ENCODE measurements around the gene HIVEP2. TPM values are rescaled to one million over a fixed set of nuclear protein-coding genes. Genes with fewer than 3 reads are reported as not detected.
A peak's percentile ranks its signal among the peaks of the same experiment; 100 is the strongest.

The HIVEP2 gene
- polyA plus RNA-seq, 3 donors, result 0.16 to 1.4 (median 0.64) TPM

DNA sequence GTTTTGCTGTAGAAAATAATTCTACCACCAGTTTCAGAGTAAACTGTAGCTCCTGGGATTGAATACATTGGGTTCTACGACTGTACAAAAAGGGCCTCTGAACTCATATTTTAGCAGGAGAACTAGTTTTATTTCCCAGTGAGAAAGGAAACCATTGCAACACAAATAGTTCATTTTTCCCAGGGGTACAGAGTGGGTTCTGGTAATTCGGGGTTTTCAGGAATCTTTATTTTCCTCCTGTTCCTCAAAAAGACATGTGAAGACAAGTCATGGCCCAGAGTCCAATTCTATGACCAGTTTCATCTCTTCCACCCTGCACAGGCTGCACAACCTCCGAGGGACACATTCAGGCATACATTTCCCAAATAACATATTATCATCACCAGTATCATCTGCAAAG lies 222.1 kb downstream of the HIVEP2 start:
- TF ChIP-seq, protein P1, sequence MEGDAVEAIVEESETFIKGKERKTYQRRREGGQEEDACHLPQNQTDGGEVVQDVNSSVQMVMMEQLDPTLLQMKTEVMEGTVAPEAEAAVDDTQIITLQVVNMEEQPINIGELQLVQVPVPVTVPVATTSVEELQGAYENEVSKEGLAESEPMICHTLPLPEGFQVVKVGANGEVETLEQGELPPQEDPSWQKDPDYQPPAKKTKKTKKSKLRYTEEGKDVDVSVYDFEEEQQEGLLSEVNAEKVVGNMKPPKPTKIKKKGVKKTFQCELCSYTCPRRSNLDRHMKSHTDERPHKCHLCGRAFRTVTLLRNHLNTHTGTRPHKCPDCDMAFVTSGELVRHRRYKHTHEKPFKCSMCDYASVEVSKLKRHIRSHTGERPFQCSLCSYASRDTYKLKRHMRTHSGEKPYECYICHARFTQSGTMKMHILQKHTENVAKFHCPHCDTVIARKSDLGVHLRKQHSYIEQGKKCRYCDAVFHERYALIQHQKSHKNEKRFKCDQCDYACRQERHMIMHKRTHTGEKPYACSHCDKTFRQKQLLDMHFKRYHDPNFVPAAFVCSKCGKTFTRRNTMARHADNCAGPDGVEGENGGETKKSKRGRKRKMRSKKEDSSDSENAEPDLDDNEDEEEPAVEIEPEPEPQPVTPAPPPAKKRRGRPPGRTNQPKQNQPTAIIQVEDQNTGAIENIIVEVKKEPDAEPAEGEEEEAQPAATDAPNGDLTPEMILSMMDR (IDR thresholded peaks at IDR 0.05), result no peak

DNA sequence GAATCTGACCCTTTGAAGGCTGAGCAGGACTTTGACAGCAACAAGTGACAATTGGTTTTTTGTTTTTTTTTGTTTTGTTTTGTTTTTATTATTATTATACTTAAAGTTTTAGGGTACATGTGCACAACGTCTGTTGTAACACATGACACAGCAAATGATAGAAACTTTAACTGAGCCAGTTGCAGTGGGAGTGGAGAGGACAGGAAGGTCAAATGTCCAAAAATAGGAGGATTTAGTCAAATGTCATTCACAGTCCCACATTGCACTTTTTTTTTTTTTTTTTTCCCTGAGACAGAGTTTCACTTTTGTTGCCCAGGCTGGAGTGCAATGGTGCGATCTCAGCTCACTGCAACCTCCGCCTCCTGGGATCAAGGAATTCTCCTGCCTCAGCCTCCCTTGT lies 223.0 kb downstream of the HIVEP2 start:
- no CpG with 5 or more reads among the region's 3 CpGs for WGBS (ENCODE audit: insufficient coverage)
- intact Hi-C loops (cut with micrococcal nuclease), result no loop called here
- Mint-ChIP-seq H3K36me3 (no peaks in the 10 kb centered on the region), H3K27ac (peak overlapping the region; percentile 72 to 89 (median 82)), H3K27me3 (ENCODE audit: low read depth in 3 of 3) (peaks cover 0 to 4% (median 4%) of the 10 kb centered on the region in 3 donors), H3K9me3 (peaks cover 0 to 9% (median 4%) of the 10 kb centered on the region in 7 donors), H3K4me1 (peaks cover 39% of the 10 kb centered on the region), H3K4me3 (peak overlapping the region; percentile 57 to 64)
- Histone ChIP-seq H3K4me2 (replicated peaks; ENCODE audit: extremely low read depth, low read length, poor library complexity, severe bottlenecking) (peak overlapping the region; percentile 66), H3K79me2 (ENCODE audit: insufficient read depth, low read length) (no peaks in the 10 kb centered on the region), H3K4me1 (ENCODE audit: control insufficient read depth in 1 of 2, insufficient read depth in 2 of 2, low read length in 2 of 2) (peaks cover 31 to 40% of the 10 kb centered on the region in 2 donors), H3K9ac (ENCODE audit: insufficient read depth, low read length, poor library complexity, severe bottlenecking) (no peak overlapping the region), H3K27me3 (ENCODE audit: control insufficient read depth in 2 of 2, insufficient read depth in 2 of 2, low read length in 2 of 2) (no peaks in the 10 kb centered on the region), H3K27ac (ENCODE audit: low read depth in 1 of 2, low read length in 2 of 2) (peak overlapping the region; percentile 6 to 70), H3K9me3 (replicated peaks in 1 of 2; ENCODE audit: control insufficient read depth in 1 of 2, insufficient read depth in 1 of 2, low read length in 2 of 2) (peaks cover 4% of the 10 kb centered on the region in 2 donors), H3K36me3 (replicated peaks in 1 of 2; ENCODE audit: control insufficient read depth in 1 of 2, insufficient read depth in 2 of 2, low read length in 2 of 2) (no peaks in the 10 kb centered on the region), H4K20me1 (ENCODE audit: insufficient read depth, low read length) (no peaks in the 10 kb centered on the region), H2AFZ (ENCODE audit: insufficient read depth, low read depth, low read length, poor library complexity, severe bottlenecking) (no peak overlapping the region), H3K4me3 (replicated peaks in 1 of 3; ENCODE audit: low read depth in 2 of 3, low read length in 3 of 3) (peak overlapping the region in 1 of 3 experiments; percentile 48)
- TF ChIP-seq, protein P1 (IDR thresholded peaks at IDR 0.05), result no peak
- no peak for DNase-seq

More for the DNA sequence above, 222.1 kb downstream of the HIVEP2 start:
- no peak for DNase-seq
- Mint-ChIP-seq H3K27me3 (ENCODE audit: low read depth in 3 of 3) (peaks cover 0 to 4% (median 3%) of the 10 kb centered on the region in 3 donors), H3K27ac (peak overlapping the region in 1 of 7 donors; percentile 6), H3K4me3 (no peak overlapping the region), H3K4me1 (peaks cover 39% of the 10 kb centered on the region), H3K36me3 (no peaks in the 10 kb centered on the region), H3K9me3 (peaks cover 0 to 9% (median 4%) of the 10 kb centered on the region in 7 donors)
- intact Hi-C loops (cut with micrococcal nuclease), result no loop called here
- Histone ChIP-seq H3K36me3 (replicated peaks in 1 of 2; ENCODE audit: control insufficient read depth in 1 of 2, insufficient read depth in 2 of 2, low read length in 2 of 2) (no peaks in the 10 kb centered on the region), H2AFZ (ENCODE audit: insufficient read depth, low read depth, low read length, poor library complexity, severe bottlenecking) (no peak overlapping the region), H3K9ac (ENCODE audit: insufficient read depth, low read length, poor library complexity, severe bottlenecking) (no peak overlapping the region), H3K4me3 (replicated peaks in 1 of 3; ENCODE audit: low read depth in 2 of 3, low read length in 3 of 3) (no peak overlapping the region), H3K4me2 (replicated peaks; ENCODE audit: extremely low read depth, low read length, poor library complexity, severe bottlenecking) (peak overlapping the region; percentile 66), H3K27ac (ENCODE audit: low read depth in 1 of 2, low read length in 2 of 2) (peak overlapping the region in 1 of 2 donors; percentile 70), H4K20me1 (ENCODE audit: insufficient read depth, low read length) (no peaks in the 10 kb centered on the region), H3K79me2 (ENCODE audit: insufficient read depth, low read length) (no peaks in the 10 kb centered on the region), H3K9me3 (replicated peaks in 1 of 2; ENCODE audit: control insufficient read depth in 1 of 2, insufficient read depth in 1 of 2, low read length in 2 of 2) (peaks cover 4% of the 10 kb centered on the region in 2 donors), H3K4me1 (ENCODE audit: control insufficient read depth in 1 of 2, insufficient read depth in 2 of 2, low read length in 2 of 2) (peaks cover 31 to 40% of the 10 kb centered on the region in 2 donors), H3K27me3 (ENCODE audit: control insufficient read depth in 2 of 2, insufficient read depth in 2 of 2, low read length in 2 of 2) (no peaks in the 10 kb centered on the region)
- WGBS (ENCODE audit: insufficient coverage), result 100% methylated on average over 1 of the region's 3 CpGs
